Coronary artery (tissue), 2 donors: ENCODE measurements around the gene C11orf98.
"Not testable (repeated sequence)": the region's sequence is repeated elsewhere in the genome, so short reads cannot be mapped to it uniquely, and the experiment has no call there.

Experiments used
- DNase-seq: peaks from one replicate; pipeline ENCODE4 v3.0.0-alpha.2; 2017; ENCODE audit warnings: low spot score
- H3K27ac ChIP-seq, 2 donors: fragments of 200-600 bp; sonication (generic); one replicate each; pipeline ENCODE4 v1.5.1; 2016 to 2019
- H3K4me3 ChIP-seq: fragments of 200-600 bp; sonication (generic); 2 replicates; pipeline ENCODE4 v1.5.1; 2016; ENCODE audit warnings: mild to moderate bottlenecking, moderate library complexity
- CTCF ChIP-seq: fragments of 200-600 bp; sonication (generic); IDR thresholded peaks from one replicate; pipeline ENCODE4 v1.5.1; 2019; ENCODE audit warnings: antibody characterized with exemption

The C11orf98 gene

GRCh38 chr11:62708793-62709192 lies 43.8 kb upstream of the C11orf98 start:
- Histone ChIP-seq H3K4me3 (peak overlapping the region; percentile 78), H3K27ac (peak overlapping the region; percentile 88 to 93)
- no peak for DNase-seq
- no peak for TF ChIP-seq CTCF

DNA sequence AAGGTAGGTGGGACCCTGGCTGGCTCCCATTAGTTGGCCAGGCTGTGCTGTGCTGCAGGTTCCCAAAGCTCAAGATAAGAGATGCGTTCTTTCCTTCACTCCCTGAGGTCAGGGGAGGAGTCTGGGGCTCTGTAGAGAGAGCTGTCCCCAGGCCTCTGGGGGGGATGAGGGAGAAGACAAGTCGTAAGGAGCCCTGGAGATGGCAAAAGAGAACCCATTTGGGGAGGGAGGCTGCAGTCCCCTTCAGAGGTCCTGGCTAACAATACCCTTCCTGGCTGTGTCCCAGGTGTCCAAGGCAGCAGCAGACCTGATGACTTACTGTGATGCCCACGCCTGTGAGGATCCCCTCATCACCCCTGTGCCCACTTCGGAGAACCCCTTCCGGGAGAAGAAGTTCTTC lies 43.4 kb upstream of the C11orf98 start:
- Histone ChIP-seq H3K27ac (peak overlapping the region in 1 of 2 donors; percentile 88), H3K4me3 (peak overlapping the region; percentile 78)
- no peak for TF ChIP-seq CTCF
- no peak for DNase-seq

GRCh38 chr11:62707277-62707861 lies 42.4 kb upstream of the C11orf98 start, which contains the start of the genes BSCL2 and GNG3:
TSS of gene BSCL2 (minus strand) at chr11:62707424. CDS start at chr11:62707195, 229 bp downstream.
TSS of gene GNG3 (plus strand) at chr11:62707676. CDS start at chr11:62708296, 620 bp downstream.
- no peak for TF ChIP-seq CTCF
- Histone ChIP-seq H3K27ac (peak within 1 kb of the TSS; percentile 62 to 88), H3K4me3 (peak within 1 kb of the TSS; percentile 86)
- no peak for DNase-seq

- Histone ChIP-seq H3K27ac (peak overlapping the region; percentile 62 to 78), H3K4me3 (peak overlapping the region; percentile 86)
- TF ChIP-seq CTCF = no peak
- no peak for DNase-seq
Measured at GRCh38 chr11:62706850-62707247, 41.8 kb upstream of the C11orf98 start.

GRCh38 chr11:62705880-62706849 lies 41.2 kb upstream of the C11orf98 start:
- DNase-seq = peak; percentile 98
- H3K27ac ChIP-seq = peak overlapping the region; percentile 62 to 78
- peak overlapping the region; percentile 86 for H3K4me3 ChIP-seq
- no peak for TF ChIP-seq CTCF

- peak; percentile 72 for DNase-seq
- Histone ChIP-seq H3K4me3 (peak overlapping the region; percentile 86), H3K27ac (peak overlapping the region; percentile 62 to 78)
- no peak for TF ChIP-seq CTCF
Measured at GRCh38 chr11:62705413-62705812, 40.4 kb upstream of the C11orf98 start.

DNA sequence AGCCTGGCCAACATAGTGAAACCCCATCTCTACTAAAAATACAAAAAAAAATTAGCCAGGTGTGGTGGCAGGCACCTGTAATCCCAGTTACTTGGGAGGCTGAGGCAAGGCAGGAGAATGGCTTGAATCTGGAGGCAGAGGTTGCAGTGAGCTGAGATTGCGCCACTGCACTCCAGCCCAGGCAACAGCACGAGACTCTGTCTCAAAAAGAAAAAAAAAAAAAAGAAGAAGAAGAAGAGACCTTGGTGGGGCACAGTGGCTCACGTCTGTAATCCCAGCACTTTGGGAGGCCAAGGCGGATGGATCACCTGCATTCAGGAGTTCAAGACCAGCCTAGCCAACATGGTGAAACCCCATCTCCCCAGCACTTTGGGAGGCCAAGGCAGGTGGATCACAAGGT lies 38.9 kb upstream of the C11orf98 start:
- not testable (repeated sequence) for H3K4me3 ChIP-seq, H3K27ac ChIP-seq, DNase-seq
